Epithelial cell of proximal tubule (primary cell): Measurements from ENCODE around the gene FPR1. TPM values are rescaled to one million over a fixed set of nuclear protein-coding genes. Genes with fewer than 3 reads are reported as not detected.
"Not testable (repeated sequence)": the region's sequence is repeated elsewhere in the genome, so short reads cannot be mapped to it uniquely, and the experiment has no call there.

Experiments used
- DNase-seq: peaks from one replicate; pipeline ENCODE4 v3.0.0-alpha.2; 2011; ENCODE audit warnings: low read depth
- H3K4me3 ChIP-seq: 2 replicates; pipeline ENCODE4 v1.5.1; 2011; ENCODE audit warnings: low read depth, mild to moderate bottlenecking, low read length
- total RNA-seq: library from RNA; depleted of rRNA; stranded (reverse); fragments of >200 nt; gene quantifications from 2 replicates; pipeline ENCODE4 v1.2.3, GENCODE V29; 2015
- TF ChIP-seq, protein P1 (sequence below): conservative IDR thresholded peaks from 2 replicates; pipeline ENCODE4 v1.5.1; 2012; ENCODE audit warnings: low read depth, mild to moderate bottlenecking, low read length

FPR1 gene
- total RNA-seq, 1 donor from 2014 or later: not detected

DNA sequence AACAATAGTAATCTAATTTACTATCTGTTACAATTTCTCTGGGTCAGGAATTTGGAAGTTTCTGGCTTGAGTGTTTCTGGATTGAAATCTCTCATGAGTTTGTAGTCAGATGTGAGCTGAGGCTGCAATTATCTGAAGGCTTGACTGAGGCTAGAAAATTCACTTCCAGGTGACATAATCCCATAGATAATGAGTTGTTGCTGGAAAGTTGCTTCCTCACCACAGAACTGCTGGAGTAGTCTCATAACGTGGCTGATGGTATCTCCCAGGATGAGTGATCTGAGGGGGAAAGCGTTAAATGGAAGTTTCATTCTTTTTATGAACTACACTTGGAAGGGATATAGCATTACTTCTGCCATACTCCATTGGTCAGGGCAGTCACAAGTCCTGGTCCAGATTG is 28.0 kb upstream of the FPR1 start:
- DNase-seq: no peak
- H3K4me3 ChIP-seq: no peak overlapping the region
- TF ChIP-seq, protein P1, sequence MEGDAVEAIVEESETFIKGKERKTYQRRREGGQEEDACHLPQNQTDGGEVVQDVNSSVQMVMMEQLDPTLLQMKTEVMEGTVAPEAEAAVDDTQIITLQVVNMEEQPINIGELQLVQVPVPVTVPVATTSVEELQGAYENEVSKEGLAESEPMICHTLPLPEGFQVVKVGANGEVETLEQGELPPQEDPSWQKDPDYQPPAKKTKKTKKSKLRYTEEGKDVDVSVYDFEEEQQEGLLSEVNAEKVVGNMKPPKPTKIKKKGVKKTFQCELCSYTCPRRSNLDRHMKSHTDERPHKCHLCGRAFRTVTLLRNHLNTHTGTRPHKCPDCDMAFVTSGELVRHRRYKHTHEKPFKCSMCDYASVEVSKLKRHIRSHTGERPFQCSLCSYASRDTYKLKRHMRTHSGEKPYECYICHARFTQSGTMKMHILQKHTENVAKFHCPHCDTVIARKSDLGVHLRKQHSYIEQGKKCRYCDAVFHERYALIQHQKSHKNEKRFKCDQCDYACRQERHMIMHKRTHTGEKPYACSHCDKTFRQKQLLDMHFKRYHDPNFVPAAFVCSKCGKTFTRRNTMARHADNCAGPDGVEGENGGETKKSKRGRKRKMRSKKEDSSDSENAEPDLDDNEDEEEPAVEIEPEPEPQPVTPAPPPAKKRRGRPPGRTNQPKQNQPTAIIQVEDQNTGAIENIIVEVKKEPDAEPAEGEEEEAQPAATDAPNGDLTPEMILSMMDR: no peak

DNA sequence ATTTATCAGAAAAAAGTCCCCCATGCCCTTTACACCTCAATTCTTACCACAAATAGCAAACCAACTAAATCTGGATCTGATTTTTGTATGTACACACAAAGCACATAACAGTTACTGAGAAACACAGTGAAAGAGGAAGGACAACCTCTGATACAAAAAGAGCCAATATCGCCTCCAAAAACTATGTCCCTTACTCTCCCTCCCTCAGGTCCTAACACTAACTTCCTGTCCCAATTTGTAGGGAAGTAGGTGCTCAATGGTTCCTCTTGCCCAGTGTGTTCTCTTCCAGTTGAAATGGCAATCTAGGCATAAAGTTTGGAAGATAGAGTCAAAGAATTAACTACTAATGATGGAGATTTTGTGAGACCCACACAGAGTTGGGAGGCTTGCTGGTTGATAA is 27.5 kb upstream of the FPR1 start:
- TF ChIP-seq, protein P1: no peak
- H3K4me3 ChIP-seq: no peak overlapping the region
- DNase-seq: no peak

DNA sequence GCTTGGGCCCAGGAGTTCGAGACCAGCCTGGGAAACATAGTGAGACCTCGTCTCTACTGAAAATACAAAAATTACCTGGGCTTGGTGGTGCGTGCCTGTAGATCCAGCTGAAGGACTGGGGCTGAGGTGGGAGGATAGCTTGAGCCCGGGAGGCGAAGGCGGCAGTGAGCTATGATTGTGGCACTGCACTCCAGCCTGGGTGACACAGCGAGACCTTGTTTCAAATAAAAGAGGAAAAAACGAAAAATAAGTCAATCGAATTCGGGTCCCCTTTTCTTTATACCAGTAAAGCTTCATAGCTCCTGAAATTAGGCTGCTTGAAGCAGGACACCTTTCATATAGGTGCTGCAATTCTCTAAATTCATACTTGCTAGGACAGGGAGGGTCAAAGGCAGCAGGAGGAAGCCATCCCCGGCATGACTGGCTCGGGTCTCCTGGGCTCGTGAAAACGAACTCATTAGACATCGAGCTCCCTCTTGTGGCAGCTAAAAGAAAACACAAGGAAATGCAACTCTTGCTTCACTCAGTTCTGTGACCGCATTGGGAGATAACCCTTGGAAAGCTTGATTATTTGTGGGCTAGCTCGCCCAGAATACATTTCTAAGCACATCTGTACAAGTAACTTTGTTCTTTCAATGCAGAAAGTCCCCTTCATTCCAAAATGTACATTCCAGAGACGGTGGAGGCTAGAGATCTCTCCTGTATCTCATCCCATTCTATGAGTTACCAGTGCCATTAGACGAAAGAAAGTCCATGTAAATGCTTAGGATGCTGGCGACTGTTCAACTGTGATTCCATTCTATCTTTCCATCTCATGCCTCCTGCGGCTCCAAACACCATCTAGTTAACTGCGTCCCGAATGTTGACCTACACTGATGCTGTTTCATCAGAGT is 26.1 kb upstream of the FPR1 start:
- DNase-seq: peak; percentile 41
- H3K4me3 ChIP-seq: no peak overlapping the region
- TF ChIP-seq, protein P1: peak; percentile 75

DNA sequence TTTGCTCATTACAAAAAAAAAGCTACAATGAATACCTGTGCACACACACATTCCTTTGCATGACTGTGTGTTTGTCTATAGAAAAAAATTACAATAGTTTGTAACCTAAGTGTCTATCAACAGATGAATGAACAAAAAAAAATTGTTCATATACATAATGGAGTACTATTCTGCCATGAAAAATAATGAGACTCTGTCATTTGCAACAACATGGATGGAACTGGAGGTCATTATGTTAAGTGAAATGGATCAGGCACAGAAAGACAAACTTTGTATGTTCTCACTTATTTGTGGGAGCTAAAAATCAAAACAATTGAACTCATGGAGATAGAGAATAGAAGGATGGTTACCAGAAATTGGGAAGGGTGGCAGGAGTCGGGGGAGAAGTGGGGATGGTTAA is 24.9 kb upstream of the FPR1 start:
- not testable (repeated sequence) for DNase-seq, H3K4me3 ChIP-seq

DNA sequence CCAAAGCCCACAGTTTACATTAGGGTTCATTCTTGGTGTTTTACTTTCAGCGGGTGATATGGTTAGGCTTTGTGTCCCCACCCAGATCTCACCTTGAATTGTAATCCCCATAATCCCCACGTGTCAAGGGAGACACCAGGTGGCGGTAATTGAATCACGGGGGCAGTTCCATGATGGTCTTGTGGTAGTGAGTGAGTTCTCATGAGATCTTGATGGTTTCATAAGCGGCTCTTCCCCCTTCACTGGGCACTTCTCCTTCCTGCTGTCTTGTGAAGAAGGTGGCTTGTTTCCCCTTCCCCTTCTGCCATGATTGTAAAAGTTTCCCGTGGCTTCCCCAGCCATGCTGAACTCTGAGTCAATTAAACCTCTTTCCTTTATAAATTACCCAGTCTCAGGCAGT is 21.3 kb upstream of the FPR1 start:
- TF ChIP-seq, protein P1: no peak
- DNase-seq: no peak
- no peak overlapping the region for H3K4me3 ChIP-seq

DNA sequence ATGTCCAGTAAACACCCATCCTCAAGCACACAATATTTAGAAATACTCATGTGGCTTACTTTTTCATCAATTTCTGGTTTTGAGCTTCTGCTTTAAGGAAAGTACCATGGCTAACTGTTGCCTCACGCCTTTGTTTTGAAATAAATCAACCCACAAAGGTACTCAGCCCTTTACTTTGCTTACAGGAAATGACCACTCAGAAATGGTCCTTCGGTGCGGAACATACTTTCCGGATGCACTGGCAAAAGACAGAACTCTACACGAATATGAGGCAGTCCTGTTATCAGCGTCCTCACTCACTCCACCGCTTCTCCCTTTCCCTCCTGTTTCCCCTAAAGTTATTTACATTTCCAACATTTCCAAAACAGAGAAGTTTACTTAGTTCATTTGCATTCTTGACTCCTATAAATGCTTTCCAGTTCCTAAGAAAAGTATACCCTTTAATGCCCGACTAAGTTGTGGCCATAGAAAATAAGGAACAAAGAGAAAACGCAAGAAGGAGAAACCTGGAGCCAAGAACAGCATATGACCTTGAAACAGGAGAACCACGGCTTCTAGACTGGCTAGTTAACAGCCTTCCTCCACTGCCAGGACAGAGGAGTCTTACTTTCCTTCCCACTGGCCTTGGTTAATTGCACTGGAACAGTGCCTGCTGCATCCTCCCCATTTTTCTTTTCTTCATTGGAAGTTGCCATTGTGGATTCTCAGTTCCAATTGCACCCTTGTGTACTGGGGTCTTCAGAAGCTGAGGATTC is 19.9 kb upstream of the FPR1 start:
- H3K4me3 ChIP-seq: no peak overlapping the region
- TF ChIP-seq, protein P1: no peak
- DNase-seq: no peak

DNA sequence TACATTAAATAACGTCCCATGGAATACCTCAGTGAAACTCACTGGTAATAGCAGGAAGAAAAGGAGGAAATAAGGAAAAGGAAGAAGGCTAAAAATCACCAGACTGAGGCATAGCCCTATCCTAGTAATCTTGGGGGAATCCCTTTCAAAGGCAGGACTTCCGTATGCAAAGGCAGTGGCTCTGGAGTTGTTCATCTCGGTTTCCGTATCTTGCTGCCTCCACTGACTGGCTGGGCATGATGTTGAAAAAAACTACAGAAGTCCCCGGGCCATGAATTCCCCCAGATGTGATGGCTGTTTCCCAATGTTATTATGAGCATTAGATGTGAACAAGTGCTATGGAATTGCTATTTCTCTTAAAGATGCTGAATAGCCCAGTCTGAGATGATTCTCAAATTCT is 14.8 kb upstream of the FPR1 start:
- DNase-seq: no peak
- TF ChIP-seq, protein P1: no peak
- H3K4me3 ChIP-seq: no peak overlapping the region
